Measurements from ENCODE around the gene EXOSC3.
"Not testable (repeated sequence)": the region's sequence is repeated elsewhere in the genome, so short reads cannot be mapped to it uniquely, and the experiment has no call there.

EXOSC3 gene

DNA sequence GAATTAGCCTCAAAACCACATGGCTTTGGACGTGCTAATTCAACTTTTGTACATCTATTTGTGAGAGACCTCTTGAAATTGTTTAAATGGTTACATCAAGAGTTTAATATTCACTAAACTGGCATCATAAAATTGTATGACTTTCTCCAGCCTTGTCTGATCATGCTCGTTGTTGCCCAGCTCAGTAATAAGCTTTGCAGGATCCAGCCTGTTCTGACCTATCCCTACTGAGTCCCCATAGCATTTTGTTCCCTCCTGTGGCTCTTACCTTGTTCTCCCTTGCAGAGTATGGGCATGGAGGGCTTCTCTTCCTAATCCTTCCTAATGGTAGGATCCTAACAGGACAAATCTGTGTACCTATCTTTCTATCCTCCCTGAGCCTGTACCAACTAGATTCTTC lies 6.3 kb downstream of the EXOSC3 start:
- in situ Hi-C loops (cut with HindIII; ENCODE audit: low sequenced_read_pairs): no loop called here
- no peak for DNase-seq (ENCODE audit: low read depth)
- TF ChIP-seq, protein P1, sequence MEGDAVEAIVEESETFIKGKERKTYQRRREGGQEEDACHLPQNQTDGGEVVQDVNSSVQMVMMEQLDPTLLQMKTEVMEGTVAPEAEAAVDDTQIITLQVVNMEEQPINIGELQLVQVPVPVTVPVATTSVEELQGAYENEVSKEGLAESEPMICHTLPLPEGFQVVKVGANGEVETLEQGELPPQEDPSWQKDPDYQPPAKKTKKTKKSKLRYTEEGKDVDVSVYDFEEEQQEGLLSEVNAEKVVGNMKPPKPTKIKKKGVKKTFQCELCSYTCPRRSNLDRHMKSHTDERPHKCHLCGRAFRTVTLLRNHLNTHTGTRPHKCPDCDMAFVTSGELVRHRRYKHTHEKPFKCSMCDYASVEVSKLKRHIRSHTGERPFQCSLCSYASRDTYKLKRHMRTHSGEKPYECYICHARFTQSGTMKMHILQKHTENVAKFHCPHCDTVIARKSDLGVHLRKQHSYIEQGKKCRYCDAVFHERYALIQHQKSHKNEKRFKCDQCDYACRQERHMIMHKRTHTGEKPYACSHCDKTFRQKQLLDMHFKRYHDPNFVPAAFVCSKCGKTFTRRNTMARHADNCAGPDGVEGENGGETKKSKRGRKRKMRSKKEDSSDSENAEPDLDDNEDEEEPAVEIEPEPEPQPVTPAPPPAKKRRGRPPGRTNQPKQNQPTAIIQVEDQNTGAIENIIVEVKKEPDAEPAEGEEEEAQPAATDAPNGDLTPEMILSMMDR (IDR thresholded peaks at IDR 0.05; ENCODE audit: low read depth, low read length, missing control alignments): no peak
- H3K4me3 ChIP-seq (ENCODE audit: low read depth, low read length): no peak overlapping the region

DNA sequence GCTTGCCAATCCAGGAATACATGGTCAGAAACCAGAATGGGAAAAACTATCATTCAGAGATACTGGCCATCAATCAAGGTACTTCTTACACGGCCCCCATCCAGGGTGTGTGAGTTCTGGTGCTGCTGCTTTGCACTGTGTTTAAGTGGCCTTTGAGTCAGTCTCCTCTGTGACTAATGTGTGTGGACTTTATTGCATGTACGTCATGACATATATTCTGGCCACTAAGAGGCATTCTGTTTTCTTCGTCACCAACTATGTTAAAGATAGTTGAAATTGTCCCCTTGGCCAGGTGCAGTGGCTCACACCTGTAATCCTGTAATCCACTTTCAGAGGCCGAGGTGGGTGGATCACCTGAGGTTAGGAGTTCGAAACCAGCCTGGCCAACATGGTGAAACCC lies 8.5 kb downstream of the EXOSC3 start:
- no peak overlapping the region for H3K4me3 ChIP-seq (ENCODE audit: low read depth, low read length)
- in situ Hi-C loops (cut with HindIII; ENCODE audit: low sequenced_read_pairs): no loop called here
- no peak for DNase-seq (ENCODE audit: low read depth)
- TF ChIP-seq, protein P1 (IDR thresholded peaks at IDR 0.05; ENCODE audit: low read depth, low read length, missing control alignments): no peak

DNA sequence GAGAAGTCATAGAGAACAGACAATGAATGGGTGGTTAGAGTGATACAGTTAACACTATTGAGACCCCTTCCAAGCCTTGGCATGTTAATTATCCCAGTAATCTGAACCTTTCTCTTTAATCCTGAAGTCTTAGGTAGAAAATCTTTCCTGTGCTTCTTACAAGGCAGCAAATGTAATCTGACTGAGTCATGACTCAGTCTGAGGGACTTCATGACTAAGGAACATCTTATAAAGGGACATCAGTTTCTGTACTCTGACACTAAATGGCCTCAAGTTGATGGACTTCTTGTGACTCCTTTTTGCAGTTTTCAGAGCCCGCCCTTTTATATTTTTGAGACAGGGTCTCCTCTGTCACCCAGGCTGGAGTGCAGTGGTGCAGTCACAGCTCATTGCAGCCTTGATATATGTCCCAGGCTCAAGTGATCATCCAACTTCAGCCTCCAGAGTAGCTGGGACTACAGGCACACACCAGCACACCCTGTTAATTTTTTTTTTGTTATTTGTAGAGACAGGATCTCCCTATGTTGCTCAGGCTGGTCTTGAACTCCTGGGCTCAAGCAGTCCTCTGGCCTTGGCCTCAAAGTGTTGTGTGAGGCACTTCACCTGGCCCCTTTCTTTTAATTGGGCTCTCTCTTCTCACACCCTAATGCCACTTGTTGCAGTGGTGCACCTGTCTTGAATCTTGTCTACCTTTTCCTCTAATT lies 9.5 kb downstream of the EXOSC3 start:
- H3K4me3 ChIP-seq (ENCODE audit: low read depth, low read length): no peak overlapping the region
- TF ChIP-seq, protein P1 (IDR thresholded peaks at IDR 0.05; ENCODE audit: low read depth, low read length, missing control alignments): no peak
- in situ Hi-C loops (cut with HindIII; ENCODE audit: low sequenced_read_pairs): no loop called here
- no peak for DNase-seq (ENCODE audit: low read depth)

DNA sequence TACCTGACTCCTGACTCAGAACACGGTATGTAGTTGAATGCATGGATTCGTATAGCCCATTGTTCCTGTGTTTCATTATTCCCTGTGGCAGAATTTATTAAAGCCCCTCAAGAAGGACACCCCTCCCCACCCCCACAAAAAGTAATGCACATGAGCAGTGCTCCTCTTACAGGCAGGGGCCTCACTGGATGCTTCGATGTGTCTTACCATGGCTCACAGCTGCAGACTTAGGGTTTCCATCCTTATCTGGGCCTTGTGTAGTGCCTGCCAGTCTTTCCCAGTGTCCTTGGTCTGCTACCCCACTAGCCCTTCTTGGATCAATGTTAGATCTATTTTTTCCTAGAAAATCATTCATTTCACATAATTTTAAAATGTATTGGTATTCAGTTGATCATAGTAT lies 14.9 kb downstream of the EXOSC3 start:
- in situ Hi-C loops (cut with HindIII; ENCODE audit: low sequenced_read_pairs): no loop called here
- TF ChIP-seq, protein P1 (IDR thresholded peaks at IDR 0.05; ENCODE audit: low read depth, low read length, missing control alignments): no peak

DNA sequence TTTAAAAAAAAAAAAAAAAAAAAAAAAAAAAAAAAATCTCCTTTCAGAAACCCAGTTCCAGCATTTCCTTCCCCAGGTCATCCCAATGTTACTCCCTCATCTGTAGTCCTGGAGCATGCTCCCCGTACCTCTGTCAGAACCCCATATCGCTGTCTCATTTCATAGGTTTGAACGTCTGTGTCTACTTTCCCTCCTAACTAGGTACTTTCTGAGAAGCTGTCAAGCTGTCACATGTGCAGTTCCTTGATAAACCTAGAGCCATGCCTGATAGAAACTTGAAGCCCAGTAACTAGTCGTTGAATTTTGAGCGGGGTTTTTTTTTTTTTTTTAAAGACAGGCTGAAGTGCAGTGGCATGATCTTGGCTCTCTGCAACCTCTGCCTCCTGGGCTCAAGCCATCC lies 15.6 kb downstream of the EXOSC3 start:
- DNase-seq (ENCODE audit: low read depth): no peak
- in situ Hi-C loops (cut with HindIII; ENCODE audit: low sequenced_read_pairs): no loop called here
- no peak overlapping the region for H3K4me3 ChIP-seq (ENCODE audit: low read depth, low read length)
- TF ChIP-seq, protein P1 (IDR thresholded peaks at IDR 0.05; ENCODE audit: low read depth, low read length, missing control alignments): no peak

More for the DNA sequence above, 14.9 kb downstream of the EXOSC3 start:
- no peak overlapping the region for H3K4me3 ChIP-seq (ENCODE audit: low read depth, low read length)
- no peak for DNase-seq (ENCODE audit: low read depth)

DNA sequence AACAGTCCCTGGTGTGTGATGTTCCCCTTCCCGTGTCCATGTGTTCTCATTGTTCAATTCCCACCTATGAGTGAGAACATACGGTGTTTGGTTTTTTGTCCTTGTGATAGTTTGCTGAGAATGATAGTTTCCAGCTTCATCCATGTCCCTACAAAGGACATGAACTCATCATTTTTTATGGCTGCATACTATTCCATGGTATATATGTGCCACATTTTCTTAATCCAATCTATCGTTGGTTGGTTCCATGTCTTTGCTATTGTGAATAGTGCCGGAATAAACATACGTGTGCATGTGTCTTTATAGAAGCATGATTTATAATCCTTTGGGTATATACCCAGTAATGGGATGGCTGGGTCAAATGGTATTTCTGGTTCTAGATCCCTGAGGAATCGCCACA lies 19.6 kb downstream of the EXOSC3 start:
- H3K4me3 ChIP-seq (ENCODE audit: low read depth, low read length); DNase-seq (ENCODE audit: low read depth); in situ Hi-C loops (cut with HindIII; ENCODE audit: low sequenced_read_pairs): not testable (repeated sequence)

DNA sequence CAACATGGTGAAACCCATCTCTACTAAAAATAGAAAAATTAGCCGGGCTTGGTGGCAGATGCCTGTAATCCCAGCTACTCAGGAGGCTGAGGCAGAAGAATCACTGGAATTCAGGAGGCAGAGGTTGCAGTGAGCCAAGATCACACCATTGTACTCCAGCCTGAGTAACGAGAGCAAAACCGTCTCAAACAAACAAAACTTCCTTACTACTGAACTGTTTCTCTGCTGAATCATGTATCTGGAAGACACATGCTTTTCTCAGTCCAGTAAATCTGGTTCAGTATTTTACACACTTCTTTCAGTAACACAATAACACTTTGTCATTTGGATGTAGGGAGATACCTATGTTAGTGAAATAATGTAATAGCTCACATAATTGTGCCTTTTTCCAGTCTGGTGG lies 23.4 kb downstream of the EXOSC3 start:
- in situ Hi-C loops (cut with HindIII; ENCODE audit: low sequenced_read_pairs): no loop called here
- H3K4me3 ChIP-seq (ENCODE audit: low read depth, low read length): no peak overlapping the region
- DNase-seq (ENCODE audit: low read depth): no peak
- TF ChIP-seq, protein P1 (IDR thresholded peaks at IDR 0.05; ENCODE audit: low read depth, low read length, missing control alignments): no peak

All from astrocyte of the cerebellum (primary cell).